GM23338 (cell line): Measurements from ENCODE around the gene SHISA4. TPM values are rescaled to one million over a fixed set of nuclear protein-coding genes. Genes with fewer than 3 reads are reported as not detected.
A peak's percentile ranks its signal among the peaks of the same experiment; 100 is the strongest.

Experiments used
- ATAC-seq: fragments of 200-7000 bp; cut with Tn5 transposase; 3 replicates; pipeline ENCODE4 v1.9.1; 2020
- DNase-seq: peaks from one replicate; pipeline ENCODE4 v3.0.0-alpha.2; 2015; ENCODE audit warnings: low spot score
- H2AFZ ChIP-seq: fragments of 200-600 bp; sonication (generic); 2 replicates; pipeline ENCODE4 v1.8.0; 2016; ENCODE audit warnings: antibody characterized with exemption, mild to moderate bottlenecking, moderate library complexity
- H3F3A ChIP-seq: fragments of 200-600 bp; sonication (generic); replicated peaks from 2 replicates; pipeline ENCODE4 v1.8.0; 2017; ENCODE audit warnings: antibody characterized with exemption, mixed run types, low read depth
- H3K27ac ChIP-seq: fragments of 200-600 bp; sonication (generic); 2 replicates; pipeline ENCODE4 v1.6.1; 2016; ENCODE audit warnings: low read depth
- H3K27me3 ChIP-seq: fragments of 200-600 bp; sonication (generic); 2 replicates; pipeline ENCODE4 v1.8.0; 2016; ENCODE audit warnings: mild to moderate bottlenecking, mixed run types, moderate library complexity; ENCODE audit not compliant: insufficient read depth
- H3K36me3 ChIP-seq: fragments of 200-600 bp; sonication (generic); 2 replicates; pipeline ENCODE4 v1.8.0; 2016; ENCODE audit warnings: mild to moderate bottlenecking; ENCODE audit not compliant: insufficient read depth
- H3K4me1 ChIP-seq: fragments of 200-600 bp; sonication (generic); 2 replicates; pipeline ENCODE4 v1.8.0; 2016; ENCODE audit warnings: mild to moderate bottlenecking, moderate library complexity; ENCODE audit not compliant: insufficient read depth
- H3K4me2 ChIP-seq: fragments of 200-600 bp; sonication (generic); 2 replicates; pipeline ENCODE4 v1.7.1; 2017; ENCODE audit warnings: mixed run types
- H3K4me3 ChIP-seq: fragments of 200-600 bp; sonication (generic); 2 replicates; pipeline ENCODE4 v1.6.1; 2016; ENCODE audit warnings: mixed run types
- H3K79me2 ChIP-seq: fragments of 200-600 bp; sonication (generic); replicated peaks from 2 replicates; pipeline ENCODE4 v1.8.0; 2017; ENCODE audit warnings: mild to moderate bottlenecking; ENCODE audit not compliant: insufficient read depth
- H3K9me2 ChIP-seq: fragments of 200-600 bp; sonication (generic); 2 replicates; pipeline ENCODE4 v1.8.0; 2017; ENCODE audit not compliant: insufficient read depth
- H4K20me1 ChIP-seq: fragments of 200-600 bp; sonication (generic); replicated peaks from 2 replicates; pipeline ENCODE4 v1.8.0; 2017; ENCODE audit warnings: mild to moderate bottlenecking; ENCODE audit not compliant: insufficient read depth
- H3K27ac Mint-ChIP-seq: 2 replicates; pipeline ENCODE4 v1.8.0; 2020; ENCODE audit warnings: inconsistent platforms, mild to moderate bottlenecking, moderate library complexity, mixed read lengths
- H3K27me3 Mint-ChIP-seq: 3 replicates; pipeline ENCODE4 v1.8.0; 2022; ENCODE audit warnings: low read depth, mild to moderate bottlenecking, moderate library complexity, mixed read lengths, inconsistent platforms; ENCODE audit not compliant: insufficient read depth, poor library complexity
- H3K36me3 Mint-ChIP-seq: 3 replicates; pipeline ENCODE4 v1.8.0; 2021; ENCODE audit warnings: low read depth, mild to moderate bottlenecking, inconsistent platforms, moderate library complexity, mixed read lengths
- H3K4me1 Mint-ChIP-seq: 3 replicates; pipeline ENCODE4 v1.8.0; 2020; ENCODE audit warnings: mild to moderate bottlenecking, inconsistent platforms, mixed read lengths
- H3K4me3 Mint-ChIP-seq: 3 replicates; pipeline ENCODE4 v1.8.0; 2021; ENCODE audit warnings: moderate library complexity, mild to moderate bottlenecking, inconsistent platforms, mixed read lengths
- H3K9me3 Mint-ChIP-seq: 3 replicates; pipeline ENCODE4 v1.8.0; 2020; ENCODE audit warnings: moderate library complexity, mild to moderate bottlenecking, inconsistent platforms, mixed read lengths
- CREB1 ChIP-seq: fragments of 250-450 bp; sonication (Bioruptor Pico); IDR thresholded peaks from 2 replicates; pipeline ENCODE4 v1.5.0; 2020; ENCODE audit warnings: low read depth, mild to moderate bottlenecking, moderate library complexity
- EZH2 ChIP-seq: fragments of 200-600 bp; sonication (generic); IDR thresholded peaks from one replicate; pipeline ENCODE4 v1.8.0; 2017; ENCODE audit warnings: antibody characterized with exemption, mild to moderate bottlenecking, low read depth; ENCODE audit not compliant: unreplicated experiment
- EZH2phosphoT487 ChIP-seq: fragments of 200-600 bp; sonication (generic); IDR thresholded peaks from one replicate; pipeline ENCODE4 v1.8.1; 2018; ENCODE audit warnings: antibody characterized with exemption; ENCODE audit not compliant: unreplicated experiment
- JUNB ChIP-seq: IDR thresholded peaks from one replicate; pipeline ENCODE4 v1.6.1; 2016; ENCODE audit warnings: antibody characterized with exemption; ENCODE audit not compliant: unreplicated experiment
- NANOG ChIP-seq: IDR thresholded peaks from 2 replicates; pipeline ENCODE4 v1.6.1; 2016; ENCODE audit warnings: antibody characterized with exemption, borderline replicate concordance
- POLR2AphosphoS5 ChIP-seq: IDR thresholded peaks from 2 replicates; pipeline ENCODE4 v1.6.1; 2016; ENCODE audit warnings: antibody characterized with exemption, low read depth
- STAT1 ChIP-seq: IDR thresholded peaks from one replicate; pipeline ENCODE4 v1.6.1; 2016; ENCODE audit warnings: antibody characterized with exemption; ENCODE audit not compliant: unreplicated experiment
- ZNF114 ChIP-seq: fragments of 250-450 bp; sonication (Bioruptor Pico); IDR thresholded peaks from 2 replicates; pipeline ENCODE4 v1.5.0; 2020; ENCODE audit warnings: mild to moderate bottlenecking, moderate library complexity
- ZNF331 ChIP-seq: fragments of 250-450 bp; sonication (Bioruptor Pico); IDR thresholded peaks from 2 replicates; pipeline ENCODE4 v1.5.0; 2020; ENCODE audit warnings: low read depth, mild to moderate bottlenecking, moderate library complexity
- polyA plus RNA-seq: library from polyadenylated mRNA; unstranded; fragments of >200 nt; fragmentation: Nextera tagmentation; extraction: Ambion mirVana; gene quantifications from 2 replicates; pipeline ENCODE4 v1.2.1, GENCODE V29; 2016
- total RNA-seq: library from RNA; depleted of rRNA; stranded (reverse); fragments of >200 nt; shearing (Covaris generic); gene quantifications from 2 replicates; pipeline ENCODE4 v1.2.3, GENCODE V29; 2014
- TF ChIP-seq, protein P1 (sequence below): IDR thresholded peaks from 2 replicates; pipeline ENCODE4 v1.6.1; 2016; ENCODE audit warnings: antibody characterized with exemption
- TF ChIP-seq, protein P2 (sequence below), 2 experiments: fragments of 200-600 bp in 1 of 2; sonication (generic) in 1 of 2; conservative IDR thresholded peaks; 2 replicates each; pipeline versions ENCODE4 v1.5.1 to v1.6.1; 2016 to 2017; ENCODE audit warnings: antibody characterized with exemption in 2 of 2, low read depth in 2 of 2, mild to moderate bottlenecking in 2 of 2, moderate library complexity in 1 of 2
- TF ChIP-seq, protein P3 (sequence below): IDR thresholded peaks from one replicate; pipeline ENCODE4 v1.6.1; 2018; ENCODE audit warnings: antibody characterized with exemption; ENCODE audit not compliant: unreplicated experiment

Gene SHISA4
- total and polyA plus RNA-seq, 2 experiments from 2014 or later, result 8.0 to 9.2 TPM

DNA sequence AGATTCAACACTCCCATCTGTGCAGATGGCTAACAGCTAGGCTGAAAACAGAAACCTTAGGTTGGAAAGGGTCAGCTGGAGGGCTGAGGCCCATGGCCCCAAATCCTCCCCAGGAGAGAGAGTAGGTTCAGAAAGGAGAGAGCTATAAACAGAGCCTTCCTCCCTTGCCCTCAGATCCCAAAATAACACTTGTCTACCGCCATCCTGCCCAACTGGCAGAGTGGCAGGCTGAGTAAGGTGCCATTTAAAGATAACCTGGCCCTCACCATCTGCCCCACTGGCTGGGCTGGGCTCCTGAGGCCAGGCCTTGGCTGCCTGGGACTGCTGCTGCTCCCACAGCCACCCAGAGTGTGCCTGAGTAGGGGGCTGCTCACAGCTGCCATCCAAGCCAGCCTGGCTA is 4.3 kb upstream of the SHISA4 start (continued):
- TF ChIP-seq CREB1 (CRISPR knock-in tag), result no peak
- TF ChIP-seq EZH2phosphoT487, result no peak
- TF ChIP-seq NANOG, result no peak
- TF ChIP-seq, protein P1, sequence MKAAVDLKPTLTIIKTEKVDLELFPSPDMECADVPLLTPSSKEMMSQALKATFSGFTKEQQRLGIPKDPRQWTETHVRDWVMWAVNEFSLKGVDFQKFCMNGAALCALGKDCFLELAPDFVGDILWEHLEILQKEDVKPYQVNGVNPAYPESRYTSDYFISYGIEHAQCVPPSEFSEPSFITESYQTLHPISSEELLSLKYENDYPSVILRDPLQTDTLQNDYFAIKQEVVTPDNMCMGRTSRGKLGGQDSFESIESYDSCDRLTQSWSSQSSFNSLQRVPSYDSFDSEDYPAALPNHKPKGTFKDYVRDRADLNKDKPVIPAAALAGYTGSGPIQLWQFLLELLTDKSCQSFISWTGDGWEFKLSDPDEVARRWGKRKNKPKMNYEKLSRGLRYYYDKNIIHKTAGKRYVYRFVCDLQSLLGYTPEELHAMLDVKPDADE, result no peak
- TF ChIP-seq ZNF114 (CRISPR knock-in tag), result no peak
- TF ChIP-seq, protein P2, sequence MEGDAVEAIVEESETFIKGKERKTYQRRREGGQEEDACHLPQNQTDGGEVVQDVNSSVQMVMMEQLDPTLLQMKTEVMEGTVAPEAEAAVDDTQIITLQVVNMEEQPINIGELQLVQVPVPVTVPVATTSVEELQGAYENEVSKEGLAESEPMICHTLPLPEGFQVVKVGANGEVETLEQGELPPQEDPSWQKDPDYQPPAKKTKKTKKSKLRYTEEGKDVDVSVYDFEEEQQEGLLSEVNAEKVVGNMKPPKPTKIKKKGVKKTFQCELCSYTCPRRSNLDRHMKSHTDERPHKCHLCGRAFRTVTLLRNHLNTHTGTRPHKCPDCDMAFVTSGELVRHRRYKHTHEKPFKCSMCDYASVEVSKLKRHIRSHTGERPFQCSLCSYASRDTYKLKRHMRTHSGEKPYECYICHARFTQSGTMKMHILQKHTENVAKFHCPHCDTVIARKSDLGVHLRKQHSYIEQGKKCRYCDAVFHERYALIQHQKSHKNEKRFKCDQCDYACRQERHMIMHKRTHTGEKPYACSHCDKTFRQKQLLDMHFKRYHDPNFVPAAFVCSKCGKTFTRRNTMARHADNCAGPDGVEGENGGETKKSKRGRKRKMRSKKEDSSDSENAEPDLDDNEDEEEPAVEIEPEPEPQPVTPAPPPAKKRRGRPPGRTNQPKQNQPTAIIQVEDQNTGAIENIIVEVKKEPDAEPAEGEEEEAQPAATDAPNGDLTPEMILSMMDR (conservative IDR thresholded peaks at IDR 0.05; ENCODE audit: low read depth in 2 of 2), result no peak
- TF ChIP-seq, protein P3, sequence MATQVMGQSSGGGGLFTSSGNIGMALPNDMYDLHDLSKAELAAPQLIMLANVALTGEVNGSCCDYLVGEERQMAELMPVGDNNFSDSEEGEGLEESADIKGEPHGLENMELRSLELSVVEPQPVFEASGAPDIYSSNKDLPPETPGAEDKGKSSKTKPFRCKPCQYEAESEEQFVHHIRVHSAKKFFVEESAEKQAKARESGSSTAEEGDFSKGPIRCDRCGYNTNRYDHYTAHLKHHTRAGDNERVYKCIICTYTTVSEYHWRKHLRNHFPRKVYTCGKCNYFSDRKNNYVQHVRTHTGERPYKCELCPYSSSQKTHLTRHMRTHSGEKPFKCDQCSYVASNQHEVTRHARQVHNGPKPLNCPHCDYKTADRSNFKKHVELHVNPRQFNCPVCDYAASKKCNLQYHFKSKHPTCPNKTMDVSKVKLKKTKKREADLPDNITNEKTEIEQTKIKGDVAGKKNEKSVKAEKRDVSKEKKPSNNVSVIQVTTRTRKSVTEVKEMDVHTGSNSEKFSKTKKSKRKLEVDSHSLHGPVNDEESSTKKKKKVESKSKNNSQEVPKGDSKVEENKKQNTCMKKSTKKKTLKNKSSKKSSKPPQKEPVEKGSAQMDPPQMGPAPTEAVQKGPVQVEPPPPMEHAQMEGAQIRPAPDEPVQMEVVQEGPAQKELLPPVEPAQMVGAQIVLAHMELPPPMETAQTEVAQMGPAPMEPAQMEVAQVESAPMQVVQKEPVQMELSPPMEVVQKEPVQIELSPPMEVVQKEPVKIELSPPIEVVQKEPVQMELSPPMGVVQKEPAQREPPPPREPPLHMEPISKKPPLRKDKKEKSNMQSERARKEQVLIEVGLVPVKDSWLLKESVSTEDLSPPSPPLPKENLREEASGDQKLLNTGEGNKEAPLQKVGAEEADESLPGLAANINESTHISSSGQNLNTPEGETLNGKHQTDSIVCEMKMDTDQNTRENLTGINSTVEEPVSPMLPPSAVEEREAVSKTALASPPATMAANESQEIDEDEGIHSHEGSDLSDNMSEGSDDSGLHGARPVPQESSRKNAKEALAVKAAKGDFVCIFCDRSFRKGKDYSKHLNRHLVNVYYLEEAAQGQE, result no peak
- no peak for TF ChIP-seq ZNF331 (CRISPR knock-in tag)
- TF ChIP-seq EZH2, result no peak
- no peak for TF ChIP-seq POLR2AphosphoS5
- TF ChIP-seq STAT1, result no peak

DNA sequence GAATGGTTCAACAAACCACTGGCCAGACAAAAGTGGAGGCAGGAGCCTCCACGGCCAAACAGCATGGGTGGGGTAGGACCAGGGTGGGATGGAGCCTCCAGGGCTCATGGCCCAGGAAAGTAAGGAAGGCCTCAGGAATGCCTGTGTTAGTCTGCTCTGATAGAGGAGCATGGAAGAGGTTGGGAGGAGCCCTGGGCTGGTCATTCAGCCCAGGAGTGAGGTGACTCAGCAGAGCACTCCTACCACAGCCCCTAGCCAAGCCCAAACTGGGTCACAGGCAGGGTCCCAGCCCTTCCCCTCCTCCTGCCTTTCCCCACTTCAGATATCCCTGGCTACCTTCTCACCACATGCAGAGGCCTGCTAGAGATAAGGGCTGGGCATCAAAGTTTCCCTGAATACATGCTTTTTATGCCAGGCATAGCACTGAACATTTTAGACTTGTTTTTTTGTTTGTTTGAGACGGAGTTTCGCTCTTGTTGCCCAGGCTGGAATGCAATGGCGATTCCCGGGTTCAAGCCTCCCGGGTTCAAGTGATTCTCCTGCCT is 3.1 kb upstream of the SHISA4 start:
- Histone ChIP-seq H3K9me2 (no peaks in the 10 kb centered on the region), H3K27ac (no peak overlapping the region), H3K4me3 (no peak overlapping the region), H3K4me1 (peaks cover 10% of the 10 kb centered on the region), H3K4me2 (no peak overlapping the region), H2AFZ (no peak overlapping the region), H4K20me1 (no peaks in the 10 kb centered on the region), H3F3A (0 out of 2 replicates have a peak, but pooled peaks cover 6% of the 10 kb centered on the region), H3K36me3 (no peaks in the 10 kb centered on the region), H3K27me3 (peaks cover 26% of the 10 kb centered on the region), H3K79me2 (no peaks in the 10 kb centered on the region)
- Mint-ChIP-seq H3K27me3 (peaks cover 15% of the 10 kb centered on the region), H3K36me3 (no peaks in the 10 kb centered on the region), H3K4me1 (peaks cover 33% of the 10 kb centered on the region), H3K4me3 (no peak overlapping the region), H3K27ac (peak overlapping the region; percentile 42; the same call in 1 of the 2 replicates), H3K9me3 (no peaks in the 10 kb centered on the region; the same call in 2 of the 3 replicates)
- DNase-seq, result no peak
- ATAC-seq, result no peak; the same call in 2 of the 3 replicates
- TF ChIP-seq POLR2AphosphoS5 (no peak), JUNB (no peak), STAT1 (no peak), ZNF331 (CRISPR knock-in tag) (no peak), EZH2 (no peak), ZNF114 (CRISPR knock-in tag) (no peak)
- TF ChIP-seq, protein P1, result no peak
- TF ChIP-seq, protein P3, result no peak
